Hepatocyte (in vitro differentiated cells): ENCODE measurements around the gene SPATA31D3. TPM values are rescaled to one million over a fixed set of nuclear protein-coding genes. Genes with fewer than 3 reads are reported as not detected.
"Not testable (repeated sequence)": the region's sequence is repeated elsewhere in the genome, so short reads cannot be mapped to it uniquely, and the experiment has no call there.

ENCODE experiments used
- DNase-seq: peaks from one replicate; pipeline ENCODE4 v3.0.0-alpha.2; 2016; ENCODE audit warnings: low spot score
- H2AFZ ChIP-seq: fragments of 200-600 bp; sonication (generic); 2 replicates; pipeline ENCODE4 v1.6.0; 2016; ENCODE audit warnings: antibody characterized with exemption, mild to moderate bottlenecking
- H3K27ac ChIP-seq: fragments of 200-600 bp; sonication (generic); 2 replicates; pipeline ENCODE4 v1.5.1; 2016; ENCODE audit warnings: mild to moderate bottlenecking
- H3K27me3 ChIP-seq: fragments of 200-600 bp; sonication (generic); 2 replicates; pipeline ENCODE4 v1.6.1; 2016
- H3K36me3 ChIP-seq: fragments of 200-600 bp; sonication (generic); replicated peaks from 2 replicates; pipeline ENCODE4 v1.5.1; 2016; ENCODE audit warnings: low read depth; ENCODE audit not compliant: insufficient read depth
- H3K4me1 ChIP-seq: fragments of 200-600 bp; sonication (generic); 2 replicates; pipeline ENCODE4 v1.5.1; 2016; ENCODE audit warnings: mild to moderate bottlenecking, moderate library complexity; ENCODE audit not compliant: insufficient read depth
- H3K4me2 ChIP-seq: fragments of 200-600 bp; sonication (generic); 2 replicates; pipeline ENCODE4 v1.6.0; 2016
- H3K4me3 ChIP-seq: fragments of 200-600 bp; sonication (generic); 2 replicates; pipeline ENCODE4 v1.5.1; 2016; ENCODE audit warnings: mild to moderate bottlenecking
- H3K79me2 ChIP-seq: fragments of 200-600 bp; sonication (generic); 2 replicates; pipeline ENCODE4 v1.6.0; 2017; ENCODE audit warnings: mild to moderate bottlenecking
- H3K9me2 ChIP-seq: fragments of 200-600 bp; sonication (generic); replicated peaks from 2 replicates; pipeline ENCODE4 v1.6.0; 2017; ENCODE audit warnings: mild to moderate bottlenecking; ENCODE audit not compliant: insufficient read depth
- H3K9me3 ChIP-seq: fragments of 200-600 bp; sonication (generic); 2 replicates; pipeline ENCODE4 v1.5.1; 2016; ENCODE audit warnings: low read depth, mild to moderate bottlenecking
- H4K20me1 ChIP-seq: fragments of 200-600 bp; sonication (generic); 2 replicates; pipeline ENCODE4 v1.6.0; 2016; ENCODE audit warnings: mild to moderate bottlenecking; ENCODE audit not compliant: insufficient read depth, poor library complexity, severe bottlenecking
- CTCF ChIP-seq: fragments of 200-600 bp; sonication (generic); IDR thresholded peaks from 2 replicates; pipeline ENCODE4 v1.5.1; 2016; ENCODE audit warnings: antibody characterized with exemption, mild to moderate bottlenecking; ENCODE audit not compliant: poor library complexity
- EZH2 ChIP-seq: fragments of 200-600 bp; sonication (generic); IDR thresholded peaks from 2 replicates; pipeline ENCODE4 v1.6.1; 2016; ENCODE audit warnings: antibody characterized with exemption, mild to moderate bottlenecking, borderline replicate concordance
- EZH2phosphoT487 ChIP-seq: fragments of 200-600 bp; sonication (generic); IDR thresholded peaks from one replicate; pipeline ENCODE4 v1.6.1; 2018; ENCODE audit warnings: antibody characterized with exemption, mild to moderate bottlenecking, low read depth, moderate library complexity; ENCODE audit not compliant: unreplicated experiment, severe bottlenecking
- WGBS: methylation state at CpG from one replicate; pipeline ENCODE4 v1.1.6; 2016; ENCODE audit warnings: low lambda C conversion rate; ENCODE audit errors: missing lambda C conversion rate; 5-methylcytosine and 5-hydroxymethylcytosine counted together
- polyA plus RNA-seq: library from polyadenylated mRNA; unstranded; fragments of >200 nt; fragmentation: Nextera tagmentation; extraction: Ambion mirVana; gene quantifications from 2 replicates; pipeline ENCODE4 v1.2.1, GENCODE V29; 2016
- total RNA-seq: library from RNA; depleted of rRNA; stranded (reverse); fragments of >200 nt; gene quantifications from 2 replicates; pipeline ENCODE4 v1.2.3, GENCODE V29; 2014

The SPATA31D3 gene
- total and polyA plus RNA-seq, 2 experiments from 2014 or later = not detected

DNA sequence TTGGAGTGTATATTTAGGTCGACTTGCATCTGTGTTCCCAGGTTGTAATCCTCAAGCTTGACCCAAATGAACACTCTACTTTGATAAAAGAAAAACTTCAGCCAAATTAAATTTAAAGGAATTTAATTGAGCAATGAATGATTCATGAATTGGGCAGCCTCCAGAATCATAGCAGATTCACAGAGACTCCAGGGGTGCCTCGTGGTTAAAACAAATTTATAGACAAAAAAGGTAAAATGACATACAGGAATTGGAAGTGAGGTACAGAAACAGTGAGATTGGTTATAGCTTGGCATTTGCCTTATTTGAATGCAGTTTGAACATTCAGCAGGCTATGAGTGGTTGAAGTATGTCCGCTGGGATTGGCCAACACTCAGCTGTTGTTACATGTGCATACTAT, 36.6 kb upstream of the SPATA31D3 start:
- H3K4me2 ChIP-seq = no peak overlapping the region
- DNase-seq = no peak
- H2AFZ ChIP-seq = no peak overlapping the region
- no peaks in the 10 kb centered on the region for H4K20me1 ChIP-seq
- H3K27ac ChIP-seq = no peak overlapping the region
- no peaks in the 10 kb centered on the region for H3K36me3 ChIP-seq
- no peak overlapping the region for H3K4me3 ChIP-seq
- H3K79me2 ChIP-seq = no peaks in the 10 kb centered on the region
- TF ChIP-seq CTCF (no peak), EZH2 (no peak), EZH2phosphoT487 (no peak)
- H3K9me2 ChIP-seq = no peaks in the 10 kb centered on the region
- 88% methylated on average over 3 of the region's 3 CpGs for WGBS
- H3K9me3 ChIP-seq = no peaks in the 10 kb centered on the region
- H3K4me1 ChIP-seq = no peaks in the 10 kb centered on the region
- H3K27me3 ChIP-seq = no peaks in the 10 kb centered on the region

- Histone ChIP-seq H3K4me3 (no peak overlapping the region), H3K27me3 (no peaks in the 10 kb centered on the region), H3K4me2 (no peak overlapping the region), H3K36me3 (no peaks in the 10 kb centered on the region), H3K4me1 (no peaks in the 10 kb centered on the region), H2AFZ (no peak overlapping the region), H3K9me3 (no peaks in the 10 kb centered on the region), H4K20me1 (no peaks in the 10 kb centered on the region), H3K9me2 (no peaks in the 10 kb centered on the region), H3K27ac (no peak overlapping the region), H3K79me2 (no peaks in the 10 kb centered on the region)
- WGBS = 88% methylated on average over 6 of the region's 6 CpGs
- no peak for DNase-seq
- TF ChIP-seq CTCF (no peak), EZH2phosphoT487 (no peak), EZH2 (no peak)
Observed at GRCh38 chr9:81912135-81912534, 31.2 kb upstream of the SPATA31D3 start.

- no peaks in the 10 kb centered on the region for H3K9me3 ChIP-seq
- no peak for DNase-seq
- no peak overlapping the region for H3K4me2 ChIP-seq
- no peak overlapping the region for H2AFZ ChIP-seq
- TF ChIP-seq EZH2 (no peak), EZH2phosphoT487 (no peak), CTCF (no peak)
- H3K4me3 ChIP-seq = no peak overlapping the region
- H3K27ac ChIP-seq = no peak overlapping the region
- H3K4me1 ChIP-seq = no peaks in the 10 kb centered on the region
- H3K79me2 ChIP-seq = no peaks in the 10 kb centered on the region
- no peaks in the 10 kb centered on the region for H3K9me2 ChIP-seq
- no peaks in the 10 kb centered on the region for H3K27me3 ChIP-seq
- 92% methylated on average over 5 of the region's 5 CpGs for WGBS
- no peaks in the 10 kb centered on the region for H3K36me3 ChIP-seq
- no peaks in the 10 kb centered on the region for H4K20me1 ChIP-seq
Observed at GRCh38 chr9:81915801-81916505, 27.3 kb upstream of the SPATA31D3 start.

DNA sequence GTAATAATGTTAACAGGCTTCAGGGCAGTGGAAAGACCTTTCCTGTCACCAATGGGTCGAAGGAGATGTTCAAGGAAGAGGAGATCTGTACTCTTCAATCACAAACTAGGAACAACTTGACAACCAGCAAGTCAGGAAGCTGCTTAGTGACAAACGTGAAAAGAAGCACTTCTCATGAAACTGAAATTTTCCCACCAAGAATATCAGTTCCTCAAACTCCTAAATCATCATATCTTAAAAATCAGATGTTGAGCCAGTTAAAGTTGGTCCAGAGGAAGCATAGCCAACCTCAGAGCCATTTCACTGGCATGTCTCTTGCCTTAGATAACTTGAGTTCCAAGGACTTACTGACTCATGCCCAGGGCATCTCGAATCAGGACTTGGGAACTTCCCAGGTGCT, 24.8 kb upstream of the SPATA31D3 start:
- 69% methylated on average over 1 of the region's 3 CpGs for WGBS
- not testable (repeated sequence) for DNase-seq, H3K27me3 ChIP-seq, H3K36me3 ChIP-seq, H3K79me2 ChIP-seq, H2AFZ ChIP-seq, H3K4me1 ChIP-seq, H3K9me3 ChIP-seq, H3K4me2 ChIP-seq, H3K4me3 ChIP-seq, H4K20me1 ChIP-seq, H3K9me2 ChIP-seq, H3K27ac ChIP-seq

DNA sequence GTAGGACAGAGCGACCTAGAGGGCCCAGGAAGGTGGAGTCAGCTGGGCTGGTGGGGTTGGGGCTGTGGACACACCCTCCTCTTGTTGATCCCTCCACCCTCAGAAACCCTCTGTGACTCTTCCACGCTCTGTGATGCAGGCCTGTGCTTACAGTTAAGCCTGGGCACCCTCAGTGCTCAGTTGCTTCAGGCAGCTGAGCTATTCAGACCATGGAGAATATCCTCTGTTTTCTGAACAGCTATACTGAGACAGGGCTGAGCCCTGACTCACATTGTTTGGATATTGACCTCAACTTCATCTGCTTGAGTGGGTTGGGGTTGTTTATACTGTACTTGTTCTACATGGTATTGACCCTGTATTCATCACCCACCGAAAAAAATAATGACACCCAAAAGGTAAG, 15.0 kb upstream of the SPATA31D3 start, which contains the start of gene SPATA31D4:
TSS of gene SPATA31D4 (plus strand) at position 124 of the 400 bp plus-strand sequence. CDS start at position 210, 86 bp downstream.
- not testable (repeated sequence) for H3K79me2 ChIP-seq

GRCh38 chr9:81930147-81930546, 13.2 kb upstream of the SPATA31D3 start:
- H3K27me3 ChIP-seq, H3K79me2 ChIP-seq, H3K4me1 ChIP-seq, H3K9me3 ChIP-seq, H3K36me3 ChIP-seq, H3K4me2 ChIP-seq, H3K9me2 ChIP-seq, H4K20me1 ChIP-seq, H3K27ac ChIP-seq, H3K4me3 ChIP-seq, H2AFZ ChIP-seq, DNase-seq: not testable (repeated sequence)
- whole genome bisulfite sequencing = no CpG with 5 or more reads among the region's 6 CpGs

More for the DNA sequence above, 15.0 kb upstream of the SPATA31D3 start, which contains the start of gene SPATA31D4:
- not testable (repeated sequence) for H3K4me3 ChIP-seq, H3K9me3 ChIP-seq, H4K20me1 ChIP-seq, H3K36me3 ChIP-seq, H3K4me1 ChIP-seq, H2AFZ ChIP-seq, H3K27ac ChIP-seq, H3K27me3 ChIP-seq, H3K4me2 ChIP-seq, DNase-seq, H3K9me2 ChIP-seq
- no CpG with 5 or more reads among the region's 3 CpGs for WGBS
